Activated CD4-positive, alpha-beta memory T cell treated with anti-CD3 and anti-CD28 coated beads, Interleukin-2, amount 10 ng/mL, durations not matched to agents 7 days and 5 days (primary cell): ENCODE measurements around the gene CDA. TPM values are rescaled to one million over a fixed set of nuclear protein-coding genes. Genes with fewer than 3 reads are reported as not detected.

Experiments
- CTCF ChIA-PET: fragments of 350-600 bp; sonication (Branson Sonifier 250); formaldehyde crosslinking; loops from one replicate; lab custom pipeline; 2021; ENCODE audit warnings: antibody characterized with exemption, inconsistent platforms; lab: Charles Lee
- POLR2A ChIA-PET: fragments of 350-600 bp; sonication (Branson Sonifier 250); formaldehyde crosslinking; loops from one replicate; lab custom pipeline; 2021; ENCODE audit warnings: antibody characterized with exemption; lab: Charles Lee
- DNase-seq: peaks from one replicate; pipeline ENCODE4 v3.0.0-alpha.2; 2020
- H3K27ac Mint-ChIP-seq: one replicate; pipeline ENCODE4 v1.8.0; 2021; ENCODE audit warnings: mild to moderate bottlenecking, mixed read lengths
- H3K27me3 Mint-ChIP-seq: one replicate; pipeline ENCODE4 v1.8.0; 2021; ENCODE audit warnings: mixed read lengths
- H3K36me3 Mint-ChIP-seq: one replicate; pipeline ENCODE4 v1.8.0; 2021; ENCODE audit warnings: low read depth, mixed read lengths
- H3K4me1 Mint-ChIP-seq: one replicate; pipeline ENCODE4 v1.8.0; 2021; ENCODE audit warnings: mixed read lengths
- H3K4me3 Mint-ChIP-seq: one replicate; pipeline ENCODE4 v1.8.0; 2021; ENCODE audit warnings: mild to moderate bottlenecking, mixed read lengths
- H3K9me3 Mint-ChIP-seq: one replicate; pipeline ENCODE4 v1.8.0; 2021; ENCODE audit warnings: mixed read lengths
- total RNA-seq, 2 experiments: library from RNA; stranded (reverse); gene quantifications; one replicate each; pipeline ENCODE4 v1.2.3, GENCODE V29; 2021

The CDA gene
- total RNA-seq, 2 experiments from 2014 or later, result not detected

- POLR2A ChIA-PET, result no interaction called here
- Mint-ChIP-seq H3K27ac (no peak overlapping the region), H3K9me3 (no peaks in the 10 kb centered on the region)
Measured at GRCh38 chr1:20611652-20612051, 22.8 kb downstream of the CDA start.

GRCh38 chr1:20612221-20612746 is 23.4 kb downstream of the CDA start:
- POLR2A ChIA-PET, result no interaction called here
- no peak for DNase-seq
- H3K27me3 Mint-ChIP-seq, result peaks cover 6% of the 10 kb centered on the region
- no peak overlapping the region for H3K27ac Mint-ChIP-seq
- H3K4me1 Mint-ChIP-seq, result peaks cover 2% of the 10 kb centered on the region
- H3K9me3 Mint-ChIP-seq, result no peaks in the 10 kb centered on the region
- H3K4me3 Mint-ChIP-seq, result no peak overlapping the region
- CTCF ChIA-PET, result no interaction called here
- H3K36me3 Mint-ChIP-seq, result no peaks in the 10 kb centered on the region

More at GRCh38 chr1:20611652-20612051, 22.8 kb downstream of the CDA start:
- Mint-ChIP-seq H3K36me3 (no peaks in the 10 kb centered on the region), H3K4me1 (peaks cover 2% of the 10 kb centered on the region), H3K27me3 (peaks cover 10% of the 10 kb centered on the region), H3K4me3 (no peak overlapping the region)
- DNase-seq, result no peak
- CTCF ChIA-PET, result no interaction called here

DNA sequence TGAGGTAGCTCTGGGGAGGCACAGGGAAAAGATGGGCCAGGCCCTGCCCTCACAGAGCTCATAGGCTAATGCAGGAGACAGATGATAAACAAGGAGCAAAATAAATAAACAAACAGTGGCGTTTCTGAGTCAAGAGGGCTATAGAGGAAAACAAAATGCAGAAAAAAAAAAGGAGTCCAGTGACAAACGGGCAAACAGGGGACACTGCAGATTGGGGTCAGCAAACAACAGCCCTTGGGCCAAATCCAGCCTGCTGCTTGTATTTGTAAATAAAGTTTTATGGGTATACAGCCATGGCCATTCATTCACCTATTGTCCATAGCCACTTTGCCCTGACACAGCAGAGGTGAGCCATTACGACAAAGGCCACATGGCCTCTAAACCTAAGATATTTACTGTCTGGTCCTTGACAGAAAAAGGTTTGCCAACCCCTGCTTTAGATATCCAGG is 25.3 kb downstream of the CDA start:
- H3K9me3 Mint-ChIP-seq, result no peaks in the 10 kb centered on the region
- POLR2A ChIA-PET, result no interaction called here
- peaks cover 2% of the 10 kb centered on the region for H3K4me1 Mint-ChIP-seq
- CTCF ChIA-PET, result no interaction called here
- no peak overlapping the region for H3K4me3 Mint-ChIP-seq
- no peak overlapping the region for H3K27ac Mint-ChIP-seq
- H3K36me3 Mint-ChIP-seq, result no peaks in the 10 kb centered on the region
- no peak for DNase-seq
- H3K27me3 Mint-ChIP-seq, result peaks cover 7% of the 10 kb centered on the region

DNA sequence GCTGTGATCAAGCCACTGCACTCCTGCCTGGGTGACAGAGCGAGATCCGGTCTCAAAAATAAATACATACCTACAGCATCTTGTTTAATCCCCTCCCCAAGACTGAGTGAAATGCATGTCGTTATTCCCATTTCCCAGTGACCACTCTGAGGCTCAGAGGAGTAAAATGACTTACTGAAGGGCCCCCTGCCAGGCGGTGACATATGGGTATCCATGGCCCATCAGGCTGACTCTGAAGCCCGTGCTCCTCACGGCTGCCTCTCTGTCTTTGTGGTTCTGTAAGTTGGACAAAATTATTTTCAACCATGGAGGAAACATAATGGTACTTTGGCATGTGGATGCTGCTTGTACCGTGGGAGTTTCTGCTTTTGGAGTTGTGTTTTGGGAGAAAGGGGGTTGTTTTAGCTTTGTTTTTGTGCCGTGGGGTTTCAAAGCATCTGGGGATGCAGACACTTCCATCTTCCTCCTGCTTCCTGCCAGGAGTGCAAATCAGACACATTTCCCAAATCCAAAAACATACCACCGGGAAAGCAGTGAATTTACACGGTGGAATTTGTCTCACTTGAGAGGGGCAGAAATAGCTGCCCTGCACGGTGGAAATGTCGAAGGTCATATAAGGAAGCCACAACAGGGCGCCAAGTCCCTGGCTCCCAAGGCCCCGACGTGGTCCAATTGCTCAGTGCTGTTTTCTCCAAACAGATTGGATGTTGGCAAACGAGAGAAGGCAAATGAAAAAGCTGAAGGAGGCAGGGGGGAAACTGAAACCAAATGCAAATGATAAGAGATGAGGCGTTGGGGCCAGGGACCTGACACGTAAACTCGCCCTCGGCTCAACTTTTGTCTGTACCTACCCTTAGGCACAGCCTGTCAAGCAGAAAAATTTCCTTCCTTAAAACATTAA is 27.3 kb downstream of the CDA start:
- Mint-ChIP-seq H3K27me3 (peaks cover 7% of the 10 kb centered on the region), H3K9me3 (no peaks in the 10 kb centered on the region), H3K36me3 (no peaks in the 10 kb centered on the region), H3K27ac (no peak overlapping the region), H3K4me3 (no peak overlapping the region), H3K4me1 (peaks cover 2% of the 10 kb centered on the region)
- ChIA-PET POLR2A (no interaction called here), CTCF (interaction anchor here (0.6 to 0.7 kb wide), 2 partner anchors 41 to 66 kb away, joined by 3 read pairs; no protein-coding TSS in a partner anchor)
- DNase-seq, result no peak

- no peak for DNase-seq
- H3K36me3 Mint-ChIP-seq, result no peaks in the 10 kb centered on the region
- H3K27ac Mint-ChIP-seq, result no peak overlapping the region
- H3K4me1 Mint-ChIP-seq, result peaks cover 2% of the 10 kb centered on the region
- H3K27me3 Mint-ChIP-seq, result peaks cover 7% of the 10 kb centered on the region
- no peak overlapping the region for H3K4me3 Mint-ChIP-seq
- CTCF ChIA-PET, result interaction anchor here (0.6 to 0.7 kb wide), 2 partner anchors 42 to 67 kb away, joined by 3 read pairs; no protein-coding TSS in a partner anchor
- H3K9me3 Mint-ChIP-seq, result no peaks in the 10 kb centered on the region
- POLR2A ChIA-PET, result no interaction called here
Measured at GRCh38 chr1:20616847-20617487, 28.1 kb downstream of the CDA start.

- H3K9me3 Mint-ChIP-seq, result no peaks in the 10 kb centered on the region
- no peak overlapping the region for H3K27ac Mint-ChIP-seq
- no peaks in the 10 kb centered on the region for H3K36me3 Mint-ChIP-seq
- DNase-seq, result no peak
- POLR2A ChIA-PET, result no interaction called here
- H3K27me3 Mint-ChIP-seq, result peaks cover 6% of the 10 kb centered on the region
- CTCF ChIA-PET, result interaction anchor here (1.5 kb wide), 1 partner anchor 15 kb away, joined by 6 read pairs; no protein-coding TSS in a partner anchor
- peaks cover 2% of the 10 kb centered on the region for H3K4me1 Mint-ChIP-seq
- H3K4me3 Mint-ChIP-seq, result no peak overlapping the region
Measured at GRCh38 chr1:20618550-20618949, 29.7 kb downstream of the CDA start.

GRCh38 chr1:20619999-20620398 is 31.1 kb downstream of the CDA start:
- no peak for DNase-seq
- Mint-ChIP-seq H3K36me3 (no peaks in the 10 kb centered on the region), H3K27ac (no peak overlapping the region), H3K4me3 (no peak overlapping the region), H3K27me3 (peaks cover 6% of the 10 kb centered on the region), H3K4me1 (peaks cover 2% of the 10 kb centered on the region), H3K9me3 (no peaks in the 10 kb centered on the region)
- CTCF ChIA-PET, result interaction anchor here (1.5 kb wide), 1 partner anchor 14 kb away, joined by 6 read pairs; no protein-coding TSS in a partner anchor
- POLR2A ChIA-PET, result no interaction called here

DNA sequence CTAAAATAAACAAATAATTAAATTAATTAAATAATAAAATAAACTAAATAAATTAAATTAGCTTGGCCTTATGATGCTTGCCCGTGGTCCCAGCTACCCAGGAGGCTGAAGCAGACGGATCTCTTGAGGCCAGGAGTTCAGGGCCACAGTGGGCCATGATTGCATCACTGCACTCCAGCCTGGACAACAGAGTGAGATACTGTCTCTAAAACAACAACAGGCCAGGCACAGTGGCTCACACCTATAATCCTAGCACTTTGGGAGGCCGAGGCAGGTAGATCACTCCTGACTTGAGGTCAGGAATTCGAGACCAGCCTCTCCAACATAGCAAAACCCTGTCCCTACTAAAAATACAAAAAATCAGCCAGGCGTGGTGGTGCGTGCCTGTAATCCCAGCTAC is 32.1 kb downstream of the CDA start:
- CTCF ChIA-PET, result interaction anchor here (0.7 to 1.1 kb wide), 2 partner anchors 13 to 86 kb away, joined by 3 to 4 read pairs; no protein-coding TSS in a partner anchor
- H3K4me3 Mint-ChIP-seq, result no peak overlapping the region
- no peaks in the 10 kb centered on the region for H3K9me3 Mint-ChIP-seq
- no peak for DNase-seq
- H3K27ac Mint-ChIP-seq, result no peak overlapping the region
- POLR2A ChIA-PET, result no interaction called here
- H3K36me3 Mint-ChIP-seq, result no peaks in the 10 kb centered on the region
- peaks cover 2% of the 10 kb centered on the region for H3K4me1 Mint-ChIP-seq
- peaks cover 10% of the 10 kb centered on the region for H3K27me3 Mint-ChIP-seq

DNA sequence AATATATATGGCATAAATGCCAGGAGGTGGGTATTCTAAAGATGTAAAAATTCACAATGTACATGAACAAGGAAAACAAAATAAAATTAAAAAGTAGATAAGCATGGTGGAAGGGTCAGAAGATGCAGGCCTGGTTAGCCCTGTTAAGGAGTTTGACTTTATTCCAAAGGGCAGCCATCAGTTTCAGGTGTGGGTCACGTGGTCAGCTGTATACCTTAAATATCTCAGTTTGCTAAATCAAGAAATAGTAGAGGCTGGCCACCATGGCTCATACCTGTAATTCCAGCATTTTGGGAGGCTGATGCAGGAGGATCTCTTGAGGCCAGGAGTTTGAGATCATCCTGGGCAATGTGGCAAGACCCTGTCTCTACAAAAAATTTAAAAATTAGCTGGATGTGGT is 35.8 kb downstream of the CDA start:
- Mint-ChIP-seq H3K36me3 (no peaks in the 10 kb centered on the region), H3K9me3 (no peaks in the 10 kb centered on the region), H3K4me3 (no peak overlapping the region), H3K27me3 (peaks cover 22% of the 10 kb centered on the region), H3K4me1 (no peaks in the 10 kb centered on the region), H3K27ac (no peak overlapping the region)
- CTCF ChIA-PET, result interaction anchor here (0.9 to 1.3 kb wide), 2 partner anchors 9 to 646 kb away, joined by 3 to 4 read pairs; no protein-coding TSS in a partner anchor
- POLR2A ChIA-PET, result no interaction called here
- DNase-seq, result no peak

- no peak overlapping the region for H3K27ac Mint-ChIP-seq
- H3K36me3 Mint-ChIP-seq, result no peaks in the 10 kb centered on the region
- CTCF ChIA-PET, result interaction anchor here (0.6 to 1.4 kb wide), 3 partner anchors 9 to 102 kb away, joined by 4 read pairs; no protein-coding TSS in a partner anchor
- H3K4me1 Mint-ChIP-seq, result no peaks in the 10 kb centered on the region
- H3K4me3 Mint-ChIP-seq, result no peak overlapping the region
- H3K27me3 Mint-ChIP-seq, result peaks cover 23% of the 10 kb centered on the region
- POLR2A ChIA-PET, result no interaction called here
- no peak for DNase-seq
- no peaks in the 10 kb centered on the region for H3K9me3 Mint-ChIP-seq
Measured at GRCh38 chr1:20625176-20626097, 36.5 kb downstream of the CDA start.

- ChIA-PET POLR2A (no interaction called here), CTCF (interaction anchor here (0.6 to 1.4 kb wide), 3 partner anchors 8 to 103 kb away, joined by 4 read pairs; no protein-coding TSS in a partner anchor)
- no peak for DNase-seq
- Mint-ChIP-seq H3K36me3 (no peaks in the 10 kb centered on the region), H3K4me3 (no peak overlapping the region), H3K27me3 (peaks cover 28% of the 10 kb centered on the region), H3K9me3 (no peaks in the 10 kb centered on the region), H3K4me1 (no peaks in the 10 kb centered on the region), H3K27ac (no peak overlapping the region)
Measured at GRCh38 chr1:20626098-20626427, 37.2 kb downstream of the CDA start.

GRCh38 chr1:20626524-20626923 is 37.6 kb downstream of the CDA start:
- CTCF ChIA-PET, result interaction anchor here (1.4 kb wide), 1 partner anchor 52 kb away, joined by 4 read pairs; no protein-coding TSS in a partner anchor
- H3K4me1 Mint-ChIP-seq, result no peaks in the 10 kb centered on the region
- H3K4me3 Mint-ChIP-seq, result no peak overlapping the region
- H3K27me3 Mint-ChIP-seq, result peaks cover 28% of the 10 kb centered on the region
- H3K9me3 Mint-ChIP-seq, result no peaks in the 10 kb centered on the region
- no peak for DNase-seq
- H3K27ac Mint-ChIP-seq, result no peak overlapping the region
- no peaks in the 10 kb centered on the region for H3K36me3 Mint-ChIP-seq
- POLR2A ChIA-PET, result no interaction called here
